HG02840 (cell line): ENCODE results near the gene CSNK2A3.

Experiments
- ATAC-seq: cut with Tn5 transposase; IDR thresholded peaks from one replicate; pipeline ENCODE4 v1.9.1; 2021; ENCODE audit warnings: mild to moderate bottlenecking, moderate library complexity, moderate number of reproducible peaks; ENCODE audit not compliant: unreplicated experiment, low FRiP score

CSNK2A3 gene

DNA sequence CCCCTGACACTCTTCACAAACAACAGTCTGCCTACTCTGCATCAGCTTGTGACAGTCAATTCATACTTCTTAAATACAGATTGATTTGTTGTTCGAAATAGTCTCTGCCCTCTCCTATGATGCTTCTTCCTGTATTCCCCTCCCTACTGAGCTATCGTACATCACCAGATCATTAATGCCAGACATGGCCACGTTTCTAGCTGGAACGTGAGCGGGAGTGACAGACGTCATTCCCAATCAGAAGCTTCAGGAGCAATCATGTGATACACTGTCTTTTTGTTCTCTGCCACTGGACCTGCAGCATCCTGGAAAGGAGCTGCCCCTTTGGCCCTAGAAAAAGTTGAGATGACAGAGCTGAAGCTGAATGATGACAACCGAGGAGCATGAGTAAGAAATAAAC lies 48.5 kb downstream of the CSNK2A3 start:
- no peak for ATAC-seq

GRCh38 chr11:11302565-11302964 lies 50.5 kb downstream of the CSNK2A3 start:
- ATAC-seq: no peak
